Lung microvascular endothelial cell (primary cell): ENCODE data around the gene RABGAP1. TPM values are rescaled to one million over a fixed set of nuclear protein-coding genes. Genes with fewer than 3 reads are reported as not detected.
A peak's percentile ranks its signal among the peaks of the same experiment; 100 is the strongest.

ENCODE experiments used
- DNase-seq, 2 donors: peaks; one replicate each; pipeline versions ENCODE4 v3.0.0 to v3.0.0-alpha.2; 2010; ENCODE audit warnings: low read depth in 2 of 2
- total RNA-seq: library from RNA; depleted of rRNA; stranded (reverse); fragments of >200 nt; gene quantifications from 2 replicates; pipeline ENCODE4 v1.2.1, GENCODE V29; 2014

The RABGAP1 gene
- total RNA-seq, 1 donor from 2014 or later: 35.5 TPM

- DNase-seq: no peak
Measured at GRCh38 chr9:122944960-122945888, 4.4 kb downstream of the RABGAP1 start.

DNA sequence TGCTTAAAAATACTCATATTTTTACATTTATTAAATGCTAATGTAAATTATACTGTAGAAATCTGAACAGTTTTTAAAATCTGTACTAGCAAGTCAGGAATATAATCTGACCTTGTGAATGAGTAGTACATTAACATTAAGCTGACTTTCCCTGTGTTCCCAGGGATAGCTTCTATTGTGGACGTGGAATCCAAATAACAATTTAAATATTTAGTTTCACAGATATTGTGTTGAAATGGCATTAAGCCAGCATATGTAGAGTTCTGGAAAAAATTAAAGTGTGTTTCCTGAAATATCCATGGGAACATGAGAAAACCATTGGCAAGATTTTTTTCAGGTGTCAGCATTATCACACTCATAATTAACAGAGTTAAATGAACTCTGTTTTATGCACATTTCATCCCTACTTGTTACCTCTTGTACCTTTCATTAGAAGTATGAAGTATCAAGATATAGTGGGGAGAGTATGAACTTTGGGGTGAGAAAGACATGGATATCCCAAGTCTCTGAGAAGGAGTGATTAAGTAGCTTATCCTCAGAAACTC lies 5.7 kb downstream of the RABGAP1 start:
- peak in 1 of 2 donors; percentile 90 for DNase-seq

- no peak for DNase-seq
Measured at GRCh38 chr9:122948313-122948712, 7.5 kb downstream of the RABGAP1 start.

- peak in 1 of 2 donors; percentile 65 for DNase-seq
Measured at GRCh38 chr9:122949696-122950095, 8.9 kb downstream of the RABGAP1 start.

- DNase-seq: no peak
Measured at GRCh38 chr9:122950263-122950662, 9.4 kb downstream of the RABGAP1 start.

GRCh38 chr9:122951056-122951455 lies 10.2 kb downstream of the RABGAP1 start:
- DNase-seq: no peak

- peak in 1 of 2 donors; percentile 65 for DNase-seq
Measured at GRCh38 chr9:122954253-122954691, 13.5 kb downstream of the RABGAP1 start.

DNA sequence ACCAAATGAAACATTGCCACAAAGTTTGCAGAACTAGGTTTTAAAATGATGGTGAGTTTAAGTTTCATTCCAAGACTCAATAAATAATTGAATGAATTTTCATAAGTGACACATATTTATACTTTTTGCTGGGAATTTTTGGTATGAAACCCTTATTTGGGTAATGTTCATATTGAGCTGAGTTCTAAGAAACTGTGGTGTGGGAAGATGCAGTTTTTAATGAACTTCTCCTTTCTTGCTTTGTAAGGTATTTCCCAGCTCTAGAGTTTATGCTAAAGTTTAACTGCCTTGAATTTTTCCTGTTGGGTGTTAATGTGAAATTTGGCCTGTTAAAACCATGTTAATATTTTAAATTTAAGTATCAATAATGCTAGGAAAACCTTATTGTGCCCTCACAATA lies 15.1 kb downstream of the RABGAP1 start:
- no peak for DNase-seq

DNA sequence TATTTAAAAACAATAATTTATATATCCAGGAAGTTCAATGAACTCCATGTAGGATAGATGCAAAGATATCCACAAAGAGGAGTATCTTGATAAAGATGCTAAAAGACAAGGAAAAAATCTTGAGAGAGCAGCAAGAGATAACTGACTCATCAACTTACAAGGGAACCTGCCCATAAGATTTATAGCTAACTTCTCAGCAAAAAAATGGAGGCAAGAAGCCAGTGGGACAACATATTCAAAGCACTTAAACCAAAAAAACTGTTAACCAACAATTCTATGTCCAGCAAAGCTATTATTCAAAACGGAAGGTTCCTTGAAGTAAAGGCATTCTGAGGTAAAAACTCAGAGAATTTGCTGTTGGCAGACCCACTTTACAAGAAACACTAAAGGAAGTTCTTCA lies 20.3 kb downstream of the RABGAP1 start:
- no peak for DNase-seq

GRCh38 chr9:122975196-122975595 lies 34.4 kb downstream of the RABGAP1 start:
- DNase-seq: peak; percentile 36 to 48

GRCh38 chr9:122978601-122979000 lies 37.8 kb downstream of the RABGAP1 start:
- DNase-seq: no peak

DNA sequence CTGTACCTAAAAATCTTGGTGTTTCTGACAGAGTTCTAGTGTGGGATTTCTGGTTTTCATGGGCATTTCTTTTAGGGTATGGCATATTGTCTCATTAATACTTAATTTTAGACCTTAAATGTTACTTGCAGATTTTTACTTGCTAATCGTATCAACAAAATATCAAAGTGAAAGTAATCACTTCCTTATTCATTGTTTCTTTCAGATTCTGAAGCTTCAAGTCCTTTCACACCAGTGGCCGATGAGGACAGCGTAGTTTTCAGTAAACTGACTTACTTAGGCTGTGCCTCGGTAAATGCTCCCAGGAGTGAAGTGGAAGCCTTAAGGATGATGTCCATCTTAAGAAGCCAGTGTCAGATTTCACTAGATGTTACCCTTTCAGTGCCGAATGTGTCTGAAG lies 45.2 kb downstream of the RABGAP1 start:
- DNase-seq: no peak

DNA sequence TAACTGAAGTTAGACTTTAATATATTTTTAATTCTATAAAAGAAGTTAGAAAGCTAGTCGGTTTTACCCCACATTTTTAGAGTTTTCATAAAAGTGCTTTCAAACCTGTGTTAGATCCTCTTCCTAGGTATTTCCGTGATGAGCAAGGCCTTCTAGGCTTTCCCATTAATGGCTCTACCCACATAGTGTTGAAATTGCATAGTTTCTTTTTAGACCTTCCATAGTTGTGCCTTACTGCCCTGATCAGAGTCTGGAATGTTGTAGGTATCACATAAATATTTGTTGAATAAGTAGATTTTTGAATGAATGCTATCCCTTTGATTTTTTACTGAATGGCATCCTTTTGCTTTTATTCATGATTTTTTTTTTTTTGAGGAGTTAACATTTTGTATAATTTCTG lies 47.3 kb downstream of the RABGAP1 start:
- DNase-seq: no peak

DNA sequence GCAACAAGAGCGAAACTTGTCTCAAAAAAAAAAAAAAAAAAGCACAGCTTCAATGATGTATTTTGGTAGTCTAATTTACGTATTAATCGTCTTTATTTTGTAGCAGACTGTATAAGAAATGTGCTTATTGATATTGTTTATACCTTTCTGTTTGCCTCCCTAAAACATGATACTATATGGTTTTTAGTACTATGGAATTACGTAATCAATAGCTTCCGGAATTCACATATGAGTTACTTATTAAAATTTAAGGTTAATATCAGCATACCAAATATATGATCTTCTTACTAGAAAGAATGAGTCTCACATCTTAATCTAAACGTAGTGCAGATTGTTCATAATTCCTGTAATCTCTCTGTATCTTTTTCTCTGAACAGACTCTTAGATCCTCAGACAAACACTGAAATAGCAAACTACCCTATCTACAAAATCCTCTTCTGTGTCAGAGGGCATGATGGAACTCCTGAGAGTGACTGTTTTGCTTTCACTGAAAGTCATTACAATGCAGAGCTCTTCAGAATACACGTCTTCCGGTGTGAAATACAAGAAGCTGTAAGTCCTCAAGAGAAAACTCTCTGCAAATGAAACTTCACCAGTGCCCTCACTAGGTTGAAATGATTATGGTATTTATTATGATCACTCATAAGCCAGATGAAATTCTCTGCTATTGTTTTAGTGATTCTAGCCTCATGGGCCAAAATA lies 48.3 kb downstream of the RABGAP1 start:
- peak in 1 of 2 donors; percentile 23 for DNase-seq

GRCh38 chr9:122991370-122991830 lies 50.6 kb downstream of the RABGAP1 start:
- DNase-seq: peak; percentile 84 to 87

GRCh38 chr9:122996586-122996985 lies 55.8 kb downstream of the RABGAP1 start:
- no peak for DNase-seq

DNA sequence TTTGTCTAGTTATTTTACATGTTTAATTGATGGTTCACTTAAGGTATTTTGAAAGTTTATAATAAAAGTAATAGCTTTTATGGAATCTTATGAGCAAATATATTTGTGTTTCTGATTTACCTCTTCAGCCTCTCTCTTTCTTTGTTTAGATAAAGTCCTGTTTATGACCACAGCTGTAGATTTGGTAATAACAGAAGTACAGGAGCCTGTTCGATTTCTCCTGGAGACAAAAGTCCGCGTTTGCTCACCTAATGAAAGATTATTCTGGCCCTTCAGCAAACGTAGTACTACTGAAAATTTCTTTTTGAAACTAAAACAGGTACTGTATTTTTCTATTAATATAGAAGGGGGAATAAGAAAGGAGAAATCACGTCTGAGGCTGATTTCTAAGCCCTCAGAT lies 57.6 kb downstream of the RABGAP1 start:
- DNase-seq: no peak

- peak; percentile 8 to 60 for DNase-seq
Measured at GRCh38 chr9:123000371-123001068, 59.7 kb downstream of the RABGAP1 start.

DNA sequence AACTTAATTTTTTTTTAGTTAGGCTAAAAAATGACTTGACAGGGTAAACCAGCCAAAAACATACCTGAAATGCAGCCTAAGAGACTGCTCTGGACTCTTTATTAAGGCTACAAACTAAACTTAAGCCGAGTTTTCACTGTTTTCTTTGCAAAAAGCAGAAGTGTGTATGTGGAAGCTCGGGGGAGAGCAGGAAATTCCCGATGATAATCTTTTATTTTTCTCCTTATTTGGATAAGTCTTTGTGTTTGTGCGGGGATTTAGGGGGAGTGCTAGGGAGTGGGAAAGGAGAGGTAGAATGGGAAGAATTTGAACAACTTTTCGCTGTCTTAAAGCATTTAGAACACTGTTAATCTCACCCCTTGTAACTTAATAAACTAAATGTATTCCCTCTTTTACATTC lies 61.9 kb downstream of the RABGAP1 start:
- peak; percentile 57 for DNase-seq

DNA sequence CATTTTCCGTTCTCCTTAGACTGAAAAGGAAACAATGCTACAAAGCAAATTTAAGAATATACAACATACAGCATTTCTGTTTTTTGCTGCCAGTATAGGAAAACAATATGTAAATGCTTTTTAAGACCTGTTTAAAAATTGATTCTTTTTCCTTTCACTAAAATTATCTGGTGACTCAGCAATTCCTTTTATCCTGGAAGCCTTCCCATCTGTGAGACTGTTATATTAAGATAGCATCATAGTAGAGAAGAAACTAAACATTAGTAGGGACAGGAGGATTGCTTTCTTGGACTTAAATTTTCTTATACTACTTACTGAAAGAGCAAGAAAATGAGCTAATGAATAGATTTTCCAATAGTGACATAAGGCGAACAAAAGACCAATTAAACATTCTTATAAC lies 62.6 kb downstream of the RABGAP1 start:
- peak; percentile 26 to 43 for DNase-seq

DNA sequence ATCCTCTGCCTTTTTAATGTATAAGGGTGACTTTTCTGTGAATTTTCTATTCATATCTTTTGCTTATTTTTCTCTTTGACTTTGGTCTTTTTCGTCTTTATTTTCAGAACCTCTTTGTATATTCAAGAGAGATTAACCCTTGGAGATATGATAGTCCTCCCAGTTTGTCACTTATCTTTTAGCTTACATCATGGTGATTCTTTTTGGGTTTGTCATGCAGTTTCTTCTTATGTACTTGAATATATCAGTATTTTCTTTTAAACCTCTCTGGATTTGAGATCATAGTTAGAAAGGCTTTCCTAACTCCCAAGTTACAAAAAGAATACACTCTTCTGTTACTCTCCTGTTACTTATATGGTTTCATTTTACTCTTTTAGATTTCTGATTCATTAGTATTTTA lies 65.1 kb downstream of the RABGAP1 start:
- DNase-seq: no peak

DNA sequence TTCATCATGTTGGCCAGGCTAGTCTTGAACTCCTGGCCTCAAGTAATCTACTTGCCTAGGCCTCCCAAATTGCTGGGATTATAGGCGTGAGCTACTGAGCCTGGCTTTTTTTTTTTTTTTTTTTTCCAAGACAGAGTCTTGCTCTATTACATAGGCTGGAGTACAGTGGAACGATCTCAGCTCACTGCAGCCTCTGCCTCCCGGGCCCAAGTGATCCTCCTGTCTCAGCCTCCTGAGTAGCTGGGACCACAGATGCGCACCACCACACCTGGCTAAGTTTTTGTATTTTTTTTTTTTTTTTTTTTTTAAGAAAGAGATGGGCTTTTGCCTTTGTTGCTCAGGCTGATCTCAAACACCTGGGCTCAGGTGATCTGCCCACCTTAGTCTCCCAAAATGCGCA lies 66.4 kb downstream of the RABGAP1 start:
- no peak for DNase-seq
